ENCODE data around the gene VEGFD. TPM values are rescaled to one million over a fixed set of nuclear protein-coding genes. Genes with fewer than 3 reads are reported as not detected.

VEGFD gene
- total RNA-seq, 2 donors from 2014 or later: 0.27 to 0.42 TPM

- Histone ChIP-seq H3K4me3 (ENCODE audit: low read length) (no peak overlapping the region), H3K27me3 (ENCODE audit: control insufficient read depth, insufficient read depth, low read length, poor library complexity, severe bottlenecking) (no peaks in the 10 kb centered on the region), H3K36me3 (ENCODE audit: control insufficient read depth, insufficient read depth, low read length) (no peaks in the 10 kb centered on the region), H3K9ac (ENCODE audit: extremely low read depth, low read length, poor library complexity, severe bottlenecking) (no peak overlapping the region), H3K9me3 (ENCODE audit: control insufficient read depth, low read length) (no peaks in the 10 kb centered on the region), H3K4me1 (ENCODE audit: control insufficient read depth, insufficient read depth, low read length) (no peaks in the 10 kb centered on the region), H3K27ac (ENCODE audit: low read depth, low read length) (no peak overlapping the region)
- no peak overlapping the region for H3K27ac Mint-ChIP-seq
- H3K4me1 Mint-ChIP-seq: no peaks in the 10 kb centered on the region
- no peak for TF ChIP-seq CTCF (conservative IDR thresholded peaks at IDR 0.05)
- peaks cover 2% of the 10 kb centered on the region for H3K9me3 Mint-ChIP-seq
- WGBS, 2 experiments (ENCODE audit: insufficient coverage in 1 of 2, insufficient read length in 1 of 2): 91% methylated on average over 1 of the region's 1 CpG; no CpG with 5 or more reads in 1 of the 2 experiments
- DNase-seq: no peak
- no peak overlapping the region for H3K4me3 Mint-ChIP-seq
- no peaks in the 10 kb centered on the region for H3K27me3 Mint-ChIP-seq (ENCODE audit: insufficient read depth)
- H3K36me3 Mint-ChIP-seq (ENCODE audit: low read depth): peaks cover 11% of the 10 kb centered on the region
These were observed 40.8 kb upstream of the VEGFD start for GRCh38 chrX:15425024-15425423.

GRCh38 chrX:15418707-15419181 is 34.5 kb upstream of the VEGFD start:
- no peaks in the 10 kb centered on the region for H3K36me3 ChIP-seq (ENCODE audit: control insufficient read depth, insufficient read depth, low read length)
- H3K36me3 Mint-ChIP-seq (ENCODE audit: low read depth): peaks cover 23% of the 10 kb centered on the region

GRCh38 chrX:15418041-15418706 is 34.0 kb upstream of the VEGFD start:
- Mint-ChIP-seq H3K27me3 (ENCODE audit: insufficient read depth) (no peaks in the 10 kb centered on the region), H3K4me1 (no peaks in the 10 kb centered on the region), H3K36me3 (ENCODE audit: low read depth) (peaks cover 20% of the 10 kb centered on the region), H3K9me3 (peaks cover 11% of the 10 kb centered on the region), H3K27ac (no peak overlapping the region), H3K4me3 (no peak overlapping the region)
- Histone ChIP-seq H3K9me3 (ENCODE audit: control insufficient read depth, low read length) (peaks cover 10% of the 10 kb centered on the region), H3K36me3 (ENCODE audit: control insufficient read depth, insufficient read depth, low read length) (no peaks in the 10 kb centered on the region), H3K27me3 (ENCODE audit: control insufficient read depth, insufficient read depth, low read length, poor library complexity, severe bottlenecking) (no peaks in the 10 kb centered on the region), H3K4me3 (ENCODE audit: low read length) (no peak overlapping the region), H3K4me1 (ENCODE audit: control insufficient read depth, insufficient read depth, low read length) (no peaks in the 10 kb centered on the region), H3K9ac (ENCODE audit: extremely low read depth, low read length, poor library complexity, severe bottlenecking) (no peak overlapping the region), H3K27ac (ENCODE audit: low read depth, low read length) (no peak overlapping the region)
- TF ChIP-seq CTCF (conservative IDR thresholded peaks at IDR 0.05): no peak
- no peak for DNase-seq
- 82 to 89% methylated on average over 5 to 6 of the region's 6 CpGs for WGBS, 2 experiments (ENCODE audit: insufficient coverage in 1 of 2, insufficient read length in 1 of 2)

More at GRCh38 chrX:15418707-15419181, 34.5 kb upstream of the VEGFD start:
- Mint-ChIP-seq H3K27me3 (ENCODE audit: insufficient read depth) (no peaks in the 10 kb centered on the region), H3K4me3 (no peak overlapping the region), H3K9me3 (peaks cover 11% of the 10 kb centered on the region), H3K4me1 (no peaks in the 10 kb centered on the region), H3K27ac (no peak overlapping the region)
- WGBS, 2 experiments (ENCODE audit: insufficient coverage in 1 of 2, insufficient read length in 1 of 2): 90% methylated on average over 3 of the region's 3 CpGs; no CpG with 5 or more reads in 1 of the 2 experiments
- Histone ChIP-seq H3K9ac (ENCODE audit: extremely low read depth, low read length, poor library complexity, severe bottlenecking) (no peak overlapping the region), H3K9me3 (ENCODE audit: control insufficient read depth, low read length) (peaks cover 10% of the 10 kb centered on the region), H3K4me3 (ENCODE audit: low read length) (no peak overlapping the region), H3K27me3 (ENCODE audit: control insufficient read depth, insufficient read depth, low read length, poor library complexity, severe bottlenecking) (no peaks in the 10 kb centered on the region), H3K4me1 (ENCODE audit: control insufficient read depth, insufficient read depth, low read length) (no peaks in the 10 kb centered on the region), H3K27ac (ENCODE audit: low read depth, low read length) (no peak overlapping the region)
- no peak for TF ChIP-seq CTCF (conservative IDR thresholded peaks at IDR 0.05)
- no peak for DNase-seq
